ENCODE data around the gene TMEM135.

Gene TMEM135

GRCh38 chr11:87033561-87033960 lies 4.2 kb upstream of the TMEM135 start:
- no peak overlapping the region for H3K4me2 ChIP-seq
- H3K4me3 ChIP-seq = no peak overlapping the region
- no peaks in the 10 kb centered on the region for H3K9me3 ChIP-seq (replicated peaks in 1 of 11)
- no peak overlapping the region for H3K9ac ChIP-seq
- no peak overlapping the region for H3K27ac ChIP-seq
- H3K27me3 ChIP-seq = no peaks in the 10 kb centered on the region
- no peak for TF ChIP-seq Cebpa-rat (IDR thresholded peaks at IDR 0.05)
- H3K4me1 ChIP-seq = peaks cover 8 to 26% (median 20%) of the 10 kb centered on the region in 10 experiments
- no peaks in the 10 kb centered on the region for H3K36me3 ChIP-seq
- peaks cover 0 to 2% (median 0%) of the 10 kb centered on the region in 11 experiments; a peak in 1 of 22 replicates for H4K20me1 ChIP-seq

- Histone ChIP-seq H3K27ac (peak overlapping the region in 2 of 11 experiments; percentile 88 to 91; a peak in 3 of 22 replicates), H4K20me1 (peaks cover 0 to 22% (median 0%) of the 10 kb centered on the region in 11 experiments; a peak in 4 of 22 replicates), H3K4me3 (no peak overlapping the region), H3K36me3 (peaks cover 0 to 10% (median 5%) of the 10 kb centered on the region in 11 experiments; a peak in 7 of 22 replicates), H3K9ac (no peak overlapping the region), H3K4me1 (peaks cover 23 to 40% (median 33%) of the 10 kb centered on the region in 10 experiments), H3K27me3 (no peaks in the 10 kb centered on the region), H3K4me2 (peak overlapping the region in 8 of 11 experiments; percentile 16 to 98 (median 86); a peak in 13 of 22 replicates), H3K9me3 (replicated peaks in 1 of 11) (peaks cover 0 to 5% (median 0%) of the 10 kb centered on the region in 11 experiments; a peak in 2 of 22 replicates)
- TF ChIP-seq Cebpa-rat (IDR thresholded peaks at IDR 0.05) = no peak
Measured at GRCh38 chr11:87035976-87036583, 1.7 kb upstream of the TMEM135 start.

- no peaks in the 10 kb centered on the region for H3K27me3 ChIP-seq
- H3K9me3 ChIP-seq (replicated peaks in 1 of 11) = peaks cover 0 to 11% (median 4%) of the 10 kb centered on the region in 11 experiments; a peak in 10 of 22 replicates
- peak overlapping the region; percentile 80 to 92 (median 86) for H3K27ac ChIP-seq
- H4K20me1 ChIP-seq = peaks cover 0 to 28% (median 0%) of the 10 kb centered on the region in 11 experiments; a peak in 6 of 22 replicates
- H3K9ac ChIP-seq = peak overlapping the region; percentile 83 to 92 (median 88)
- peaks cover 0 to 16% (median 12%) of the 10 kb centered on the region in 11 experiments; a peak in 17 of 22 replicates for H3K36me3 ChIP-seq
- no peak for TF ChIP-seq Cebpa-rat (IDR thresholded peaks at IDR 0.05)
- peak overlapping the region; percentile 85 to 98 (median 94) for H3K4me2 ChIP-seq
- peak overlapping the region; percentile 76 to 91 (median 84) for H3K4me3 ChIP-seq
- peaks cover 23 to 39% (median 33%) of the 10 kb centered on the region in 10 experiments for H3K4me1 ChIP-seq
Measured at GRCh38 chr11:87036756-87037449, 831 bp upstream of the TMEM135 start.

GRCh38 chr11:87038235-87038977 lies 672 bp downstream of the TMEM135 start:
- Histone ChIP-seq H3K9me3 (replicated peaks in 1 of 11) (peaks cover 2 to 26% (median 17%) of the 10 kb centered on the region in 11 experiments; a peak in 19 of 22 replicates), H3K27ac (peak overlapping the region; percentile 82 to 92 (median 86)), H4K20me1 (peaks cover 0 to 33% (median 0%) of the 10 kb centered on the region in 11 experiments; a peak in 6 of 22 replicates), H3K27me3 (no peaks in the 10 kb centered on the region), H3K36me3 (peaks cover 12 to 31% (median 27%) of the 10 kb centered on the region in 11 experiments), H3K4me1 (peaks cover 23 to 39% (median 33%) of the 10 kb centered on the region in 10 experiments), H3K9ac (peak overlapping the region; percentile 83 to 92 (median 88)), H3K4me3 (peak overlapping the region; percentile 76 to 91 (median 84)), H3K4me2 (peak overlapping the region; percentile 85 to 98 (median 92))
- no peak for TF ChIP-seq Cebpa-rat (IDR thresholded peaks at IDR 0.05)

GRCh38 chr11:87039371-87039770 lies 1.6 kb downstream of the TMEM135 start:
- TF ChIP-seq Cebpa-rat (IDR thresholded peaks at IDR 0.05) = no peak
- H3K27me3 ChIP-seq = no peaks in the 10 kb centered on the region
- H3K9me3 ChIP-seq (replicated peaks in 1 of 11) = peaks cover 12 to 36% (median 27%) of the 10 kb centered on the region in 11 experiments; a peak in 20 of 22 replicates
- H3K36me3 ChIP-seq = peaks cover 21 to 41% (median 37%) of the 10 kb centered on the region in 11 experiments
- peaks cover 21 to 39% (median 31%) of the 10 kb centered on the region in 10 experiments for H3K4me1 ChIP-seq
- peak overlapping the region in 5 of 11 experiments; percentile 4 to 91 (median 86); a peak in 5 of 22 replicates for H3K27ac ChIP-seq
- peak overlapping the region; percentile 85 to 98 (median 92) for H3K4me2 ChIP-seq
- peak overlapping the region; percentile 83 to 92 (median 88); a peak in 17 of 22 replicates for H3K9ac ChIP-seq
- peaks cover 0 to 33% (median 0%) of the 10 kb centered on the region in 11 experiments; a peak in 6 of 22 replicates for H4K20me1 ChIP-seq
- peak overlapping the region; percentile 76 to 91 (median 84); a peak in 19 of 20 replicates for H3K4me3 ChIP-seq

- Histone ChIP-seq H3K9ac (no peak overlapping the region), H3K36me3 (peaks cover 50 to 70% (median 65%) of the 10 kb centered on the region in 11 experiments), H3K27me3 (no peaks in the 10 kb centered on the region), H3K4me1 (peaks cover 7 to 18% (median 15%) of the 10 kb centered on the region in 10 experiments), H3K27ac (no peak overlapping the region), H3K4me2 (no peak overlapping the region), H3K9me3 (replicated peaks in 1 of 11) (peaks cover 40 to 65% (median 57%) of the 10 kb centered on the region in 11 experiments), H4K20me1 (peaks cover 0 to 27% (median 0%) of the 10 kb centered on the region in 11 experiments; a peak in 6 of 22 replicates), H3K4me3 (no peak overlapping the region)
- TF ChIP-seq Cebpa-rat (IDR thresholded peaks at IDR 0.05) = no peak
Measured at GRCh38 chr11:87043894-87044293, 6.2 kb downstream of the TMEM135 start.

- Histone ChIP-seq H3K27ac (no peak overlapping the region), H3K9ac (no peak overlapping the region), H3K4me1 (no peaks in the 10 kb centered on the region), H4K20me1 (peaks cover 0 to 7% (median 0%) of the 10 kb centered on the region in 11 experiments; a peak in 3 of 22 replicates), H3K9me3 (replicated peaks in 1 of 11) (peaks cover 40 to 56% (median 53%) of the 10 kb centered on the region in 11 experiments), H3K27me3 (no peaks in the 10 kb centered on the region), H3K36me3 (peaks cover 50 to 55% (median 54%) of the 10 kb centered on the region in 11 experiments), H3K4me2 (no peak overlapping the region), H3K4me3 (no peak overlapping the region)
- TF ChIP-seq Cebpa-rat (IDR thresholded peaks at IDR 0.05) = no peak
Measured at GRCh38 chr11:87046824-87047223, 9.1 kb downstream of the TMEM135 start.

- Histone ChIP-seq H4K20me1 (peaks cover 0 to 30% (median 0%) of the 10 kb centered on the region in 11 experiments; a peak in 7 of 22 replicates), H3K36me3 (peaks cover 4 to 41% (median 18%) of the 10 kb centered on the region in 11 experiments; a peak in 15 of 22 replicates), H3K9me3 (replicated peaks in 1 of 11) (peaks cover 0 to 33% (median 20%) of the 10 kb centered on the region in 11 experiments; a peak in 14 of 22 replicates), H3K4me1 (no peaks in the 10 kb centered on the region), H3K4me2 (no peak overlapping the region), H3K9ac (no peak overlapping the region), H3K4me3 (no peak overlapping the region), H3K27ac (no peak overlapping the region), H3K27me3 (no peaks in the 10 kb centered on the region)
- no peak for TF ChIP-seq Cebpa-rat (IDR thresholded peaks at IDR 0.05)
Measured at GRCh38 chr11:87056091-87056490, 18.4 kb downstream of the TMEM135 start.

All from BLaER1 treated with 17β-estradiol and CSF1 and Interleukin-3, amounts not matched to agents 10 nM and 100 nM (cell line).